Activated T-helper 1 cell treated with anti-CD3 and anti-CD28 coated beads, Interleukin-12 subunit alpha, Interleukin-12 subunit beta, Interleukin-2, Interleukin-4 antibody, amounts not matched to agents 30 ng/mL and 10 ng/mL and 1 ng/mL, durations not matched to agents 14 hours and 24 hours and 36 hours (primary cell): ENCODE data around the gene EYA2. TPM values are rescaled to one million over a fixed set of nuclear protein-coding genes. Genes with fewer than 3 reads are reported as not detected.

Source experiments
- DNase-seq: peaks from one replicate; pipeline ENCODE4 v3.0.0; 2021; ENCODE audit warnings: low spot score
- H3K27ac Mint-ChIP-seq: one replicate; pipeline ENCODE4 v1.8.0; 2021; ENCODE audit warnings: mild to moderate bottlenecking, mixed read lengths
- H3K27me3 Mint-ChIP-seq: one replicate; pipeline ENCODE4 v1.8.0; 2022; ENCODE audit warnings: mild to moderate bottlenecking, moderate library complexity, mixed read lengths; ENCODE audit not compliant: insufficient read depth
- H3K36me3 Mint-ChIP-seq: one replicate; pipeline ENCODE4 v1.8.0; 2021; ENCODE audit warnings: low read depth, mixed read lengths
- H3K4me1 Mint-ChIP-seq: one replicate; pipeline ENCODE4 v1.8.0; 2021; ENCODE audit warnings: low read depth, mixed read lengths
- H3K4me3 Mint-ChIP-seq: one replicate; pipeline ENCODE4 v1.8.0; 2021; ENCODE audit warnings: mild to moderate bottlenecking, moderate library complexity, mixed read lengths
- H3K9me3 Mint-ChIP-seq: one replicate; pipeline ENCODE4 v1.8.0; 2021; ENCODE audit warnings: mixed read lengths
- intact Hi-C: fragments of 100-400 bp; cut with micrococcal nuclease; formaldehyde crosslinking; loops from one replicate; pipeline ENCODE4 v1.15.1; 2024
- total RNA-seq: library from RNA; stranded (reverse); gene quantifications from 2 replicates; pipeline ENCODE4 v1.2.3, GENCODE V29; 2022

Gene EYA2
- total RNA-seq, 1 donor from 2014 or later: not detected

DNA sequence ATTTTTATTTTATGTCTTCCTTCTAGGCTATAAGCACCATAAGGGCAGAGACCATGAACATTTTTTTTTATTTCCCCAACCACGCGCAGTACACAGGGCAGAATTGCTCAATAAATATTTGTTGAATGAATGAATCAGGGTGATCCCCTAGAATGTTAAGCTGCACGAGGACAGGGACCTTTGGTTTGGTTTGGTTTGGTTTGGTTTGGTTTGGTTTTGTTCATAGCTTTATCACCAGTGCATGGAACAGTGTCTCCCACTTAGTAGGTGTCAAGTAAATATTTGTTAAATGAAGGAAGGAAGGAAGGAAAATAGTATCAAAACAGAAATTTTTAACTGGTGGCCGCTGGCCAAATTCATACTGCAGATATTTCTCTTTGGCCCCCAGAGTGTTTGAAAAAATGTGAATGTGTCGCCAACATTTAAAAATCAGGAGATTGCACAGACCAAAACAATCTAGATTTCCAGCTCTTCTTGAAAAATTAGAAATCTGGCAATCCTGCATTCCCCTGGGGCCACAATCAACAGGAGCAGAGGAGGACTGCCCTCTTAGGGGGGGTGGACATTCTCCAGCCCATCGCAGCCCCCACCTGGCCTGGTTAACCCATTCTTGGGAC, 205.3 kb downstream of the EYA2 start:
- Mint-ChIP-seq H3K27ac (no peak overlapping the region), H3K4me1 (no peaks in the 10 kb centered on the region), H3K4me3 (no peak overlapping the region), H3K9me3 (peaks cover 4% of the 10 kb centered on the region), H3K36me3 (no peaks in the 10 kb centered on the region), H3K27me3 (peaks cover 7% of the 10 kb centered on the region)
- DNase-seq: no peak
- intact Hi-C loops: no loop called here

- H3K4me3 Mint-ChIP-seq: no peak overlapping the region
- no peak for DNase-seq
- no peak overlapping the region for H3K27ac Mint-ChIP-seq
- peaks cover 12% of the 10 kb centered on the region for H3K27me3 Mint-ChIP-seq
- H3K36me3 Mint-ChIP-seq: no peaks in the 10 kb centered on the region
- intact Hi-C loops: no loop called here
- H3K4me1 Mint-ChIP-seq: no peaks in the 10 kb centered on the region
- peaks cover 4% of the 10 kb centered on the region for H3K9me3 Mint-ChIP-seq
Observed at GRCh38 chr20:47102629-47103028, 208.0 kb downstream of the EYA2 start.

GRCh38 chr20:47106786-47107185, 212.1 kb downstream of the EYA2 start:
- Mint-ChIP-seq H3K36me3 (no peaks in the 10 kb centered on the region), H3K4me3 (no peak overlapping the region), H3K9me3 (peaks cover 8% of the 10 kb centered on the region), H3K27ac (no peak overlapping the region), H3K27me3 (peaks cover 10% of the 10 kb centered on the region), H3K4me1 (no peaks in the 10 kb centered on the region)
- no peak for DNase-seq
- intact Hi-C loops: no loop called here

DNA sequence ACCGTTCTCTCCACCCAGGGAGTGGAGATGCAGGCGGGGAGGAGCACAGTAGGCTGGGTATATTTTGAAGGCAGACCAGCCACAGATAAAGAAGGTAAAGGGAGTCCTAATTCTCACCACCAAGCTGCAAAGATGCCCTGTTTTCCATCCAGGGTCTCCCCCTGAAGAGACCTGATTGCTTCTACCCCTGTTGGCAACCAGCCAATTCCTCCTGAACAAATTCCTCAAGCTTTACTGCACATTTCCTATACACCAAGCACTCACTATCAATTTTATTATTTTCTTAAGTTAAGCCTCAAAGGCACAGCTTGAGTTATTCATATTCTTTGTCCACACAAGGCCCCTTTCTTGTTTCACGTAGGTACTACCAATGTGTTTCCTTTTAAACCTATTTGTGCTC, 214.4 kb downstream of the EYA2 start:
- H3K4me1 Mint-ChIP-seq: no peaks in the 10 kb centered on the region
- no peak for DNase-seq
- intact Hi-C loops: no loop called here
- peaks cover 6% of the 10 kb centered on the region for H3K27me3 Mint-ChIP-seq
- H3K9me3 Mint-ChIP-seq: peaks cover 4% of the 10 kb centered on the region
- H3K4me3 Mint-ChIP-seq: no peak overlapping the region
- H3K27ac Mint-ChIP-seq: no peak overlapping the region
- no peaks in the 10 kb centered on the region for H3K36me3 Mint-ChIP-seq

GRCh38 chr20:47110819-47111218, 216.2 kb downstream of the EYA2 start:
- DNase-seq: no peak
- H3K27me3 Mint-ChIP-seq: peaks cover 6% of the 10 kb centered on the region
- H3K36me3 Mint-ChIP-seq: no peaks in the 10 kb centered on the region
- H3K4me1 Mint-ChIP-seq: no peaks in the 10 kb centered on the region
- H3K9me3 Mint-ChIP-seq: peaks cover 4% of the 10 kb centered on the region
- intact Hi-C loops: no loop called here
- no peak overlapping the region for H3K27ac Mint-ChIP-seq
- no peak overlapping the region for H3K4me3 Mint-ChIP-seq

- DNase-seq: no peak
- Mint-ChIP-seq H3K27me3 (peaks cover 1% of the 10 kb centered on the region), H3K4me1 (no peaks in the 10 kb centered on the region), H3K9me3 (peaks cover 4% of the 10 kb centered on the region), H3K36me3 (no peaks in the 10 kb centered on the region), H3K4me3 (no peak overlapping the region), H3K27ac (no peak overlapping the region)
- intact Hi-C loops: no loop called here
Observed at GRCh38 chr20:47111576-47111975, 216.9 kb downstream of the EYA2 start.

DNA sequence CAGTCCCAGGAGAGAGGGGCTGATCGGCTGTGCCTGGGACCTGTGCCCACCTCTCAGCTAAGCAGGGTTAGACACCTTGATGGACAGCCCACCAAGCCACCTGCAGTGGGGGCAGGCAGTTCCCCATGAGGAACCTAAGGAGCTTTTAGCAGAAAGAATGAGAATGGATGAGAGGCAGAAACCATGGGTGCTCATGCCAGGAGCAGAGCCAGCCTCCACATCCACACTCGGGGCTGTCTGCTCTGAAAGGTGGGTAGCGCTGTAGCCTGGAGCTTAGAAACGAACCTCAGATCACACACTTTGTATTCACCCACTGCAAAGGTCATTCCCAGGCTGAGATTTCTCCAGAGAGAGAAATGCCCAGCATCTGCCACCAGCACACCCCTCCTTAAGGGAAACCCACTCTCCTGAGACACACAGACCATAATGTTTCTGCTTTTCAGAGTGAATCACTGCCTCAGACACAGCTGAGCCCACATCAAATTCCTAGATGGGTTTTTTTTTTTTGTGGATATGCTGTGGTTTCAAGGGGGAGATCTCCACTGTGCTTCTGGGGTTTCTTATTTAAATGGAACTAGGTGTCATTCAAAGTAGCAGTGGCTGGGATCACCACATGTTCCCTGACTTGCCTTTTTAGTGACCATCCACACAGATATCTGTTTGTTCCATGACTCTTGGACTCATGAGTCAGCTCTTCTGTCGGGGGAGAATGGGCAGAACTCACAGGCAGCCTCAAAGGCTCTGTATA, 218.9 kb downstream of the EYA2 start:
- Mint-ChIP-seq H3K4me3 (no peak overlapping the region), H3K27ac (no peak overlapping the region), H3K4me1 (no peaks in the 10 kb centered on the region), H3K27me3 (peaks cover under 1% of the 10 kb centered on the region), H3K9me3 (peaks cover 4% of the 10 kb centered on the region), H3K36me3 (no peaks in the 10 kb centered on the region)
- no peak for DNase-seq
- intact Hi-C loops: no loop called here

- intact Hi-C loops: no loop called here
- H3K27ac Mint-ChIP-seq: no peak overlapping the region
- H3K9me3 Mint-ChIP-seq: peaks cover 4% of the 10 kb centered on the region
- H3K4me3 Mint-ChIP-seq: no peak overlapping the region
- H3K36me3 Mint-ChIP-seq: no peaks in the 10 kb centered on the region
- H3K4me1 Mint-ChIP-seq: no peaks in the 10 kb centered on the region
- peaks cover 12% of the 10 kb centered on the region for H3K27me3 Mint-ChIP-seq
- DNase-seq: no peak
Observed at GRCh38 chr20:47115694-47116093, 221.1 kb downstream of the EYA2 start.

- intact Hi-C loops: no loop called here
- Mint-ChIP-seq H3K9me3 (no peaks in the 10 kb centered on the region), H3K27ac (no peak overlapping the region), H3K36me3 (no peaks in the 10 kb centered on the region), H3K4me1 (no peaks in the 10 kb centered on the region), H3K27me3 (peaks cover 14% of the 10 kb centered on the region), H3K4me3 (no peak overlapping the region)
- no peak for DNase-seq
Observed at GRCh38 chr20:47117371-47117770, 222.7 kb downstream of the EYA2 start.

DNA sequence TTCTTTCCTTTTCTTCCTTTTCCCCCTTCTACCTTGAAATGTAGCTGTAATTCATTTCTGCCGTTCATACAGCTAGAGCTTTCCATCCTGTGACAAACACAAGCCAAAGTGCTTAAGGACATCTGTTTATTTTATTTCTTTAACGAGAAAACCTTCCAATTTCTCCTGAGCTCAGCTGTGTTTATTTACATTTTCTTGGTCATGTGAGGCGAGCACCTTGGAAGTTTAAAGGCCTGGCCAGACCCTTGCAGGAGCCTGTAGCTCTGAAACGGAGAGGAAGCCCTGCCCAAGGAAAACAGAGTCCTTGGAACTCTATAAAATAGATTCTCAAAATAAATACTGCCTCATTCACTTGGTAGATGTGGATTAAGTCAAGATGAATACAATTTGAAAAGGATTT, 223.1 kb downstream of the EYA2 start:
- Mint-ChIP-seq H3K36me3 (no peaks in the 10 kb centered on the region), H3K9me3 (no peaks in the 10 kb centered on the region), H3K27ac (no peak overlapping the region), H3K4me1 (no peaks in the 10 kb centered on the region), H3K4me3 (no peak overlapping the region), H3K27me3 (peaks cover 14% of the 10 kb centered on the region)
- DNase-seq: no peak
- intact Hi-C loops: no loop called here

DNA sequence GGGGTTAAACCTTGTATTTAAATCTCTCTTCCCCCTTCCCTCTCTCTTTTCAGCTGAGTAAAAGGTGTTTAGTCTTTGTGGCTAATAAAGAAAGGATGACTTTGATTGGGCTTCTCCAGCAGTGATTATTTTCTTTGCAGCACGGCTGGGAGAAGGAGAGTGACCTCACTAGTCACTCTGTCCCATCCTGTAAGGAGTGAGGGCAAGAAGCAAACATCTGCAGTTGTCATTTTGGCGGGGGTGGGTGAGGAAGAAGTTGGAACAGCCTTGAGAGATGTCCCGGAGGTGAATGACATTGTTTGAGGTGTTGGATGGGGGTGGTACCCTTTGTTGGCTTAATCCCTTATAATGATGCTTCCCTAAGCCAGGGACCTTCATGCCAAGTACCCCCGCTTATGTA, 223.6 kb downstream of the EYA2 start:
- intact Hi-C loops: no loop called here
- Mint-ChIP-seq H3K36me3 (no peaks in the 10 kb centered on the region), H3K27ac (no peak overlapping the region), H3K9me3 (no peaks in the 10 kb centered on the region), H3K4me1 (no peaks in the 10 kb centered on the region), H3K27me3 (peaks cover 14% of the 10 kb centered on the region), H3K4me3 (no peak overlapping the region)
- DNase-seq: no peak

- Mint-ChIP-seq H3K4me3 (no peak overlapping the region), H3K27ac (no peak overlapping the region), H3K4me1 (no peaks in the 10 kb centered on the region), H3K27me3 (peaks cover 14% of the 10 kb centered on the region), H3K36me3 (no peaks in the 10 kb centered on the region), H3K9me3 (no peaks in the 10 kb centered on the region)
- intact Hi-C loops: no loop called here
- no peak for DNase-seq
Observed at GRCh38 chr20:47118641-47119040, 224.0 kb downstream of the EYA2 start.

- Mint-ChIP-seq H3K27ac (no peak overlapping the region), H3K4me3 (no peak overlapping the region), H3K4me1 (no peaks in the 10 kb centered on the region), H3K9me3 (no peaks in the 10 kb centered on the region), H3K36me3 (no peaks in the 10 kb centered on the region), H3K27me3 (peaks cover 14% of the 10 kb centered on the region)
- intact Hi-C loops: no loop called here
- no peak for DNase-seq
Observed at GRCh38 chr20:47120346-47120936, 225.8 kb downstream of the EYA2 start.
